GM10266 (cell line): ENCODE data around the gene BRINP1.

ENCODE experiments used
- DNase-seq: peaks from one replicate; pipeline ENCODE4 v3.0.0; 2012; ENCODE audit errors: extremely low spot score
- TF ChIP-seq, protein P1 (sequence below): IDR thresholded peaks from 2 replicates; pipeline ENCODE4 v1.5.1; 2012; ENCODE audit warnings: mild to moderate bottlenecking, low read depth; ENCODE audit not compliant: control insufficient read depth, insufficient read depth; ENCODE audit errors: missing control alignments

BRINP1 gene

DNA sequence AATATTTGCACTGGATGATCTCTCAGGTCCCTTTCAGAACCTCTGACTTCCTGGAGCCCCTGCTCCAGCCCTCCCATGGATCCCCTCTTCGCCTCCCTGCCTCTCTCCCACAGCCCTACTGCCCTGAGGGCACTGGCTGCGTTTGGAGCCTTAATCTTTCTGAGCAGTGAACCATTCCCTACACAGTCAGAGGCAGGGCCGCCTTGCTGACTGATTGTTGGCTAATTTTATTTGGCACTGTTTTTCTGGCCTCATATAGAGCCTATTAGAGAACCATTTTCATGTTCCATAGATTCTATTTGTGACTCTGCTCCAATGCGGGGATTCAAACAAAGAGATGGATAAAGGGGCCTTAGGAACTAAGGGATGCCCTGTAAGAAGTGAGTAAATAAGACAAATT is 91.1 kb downstream of the BRINP1 start:
- TF ChIP-seq, protein P1, sequence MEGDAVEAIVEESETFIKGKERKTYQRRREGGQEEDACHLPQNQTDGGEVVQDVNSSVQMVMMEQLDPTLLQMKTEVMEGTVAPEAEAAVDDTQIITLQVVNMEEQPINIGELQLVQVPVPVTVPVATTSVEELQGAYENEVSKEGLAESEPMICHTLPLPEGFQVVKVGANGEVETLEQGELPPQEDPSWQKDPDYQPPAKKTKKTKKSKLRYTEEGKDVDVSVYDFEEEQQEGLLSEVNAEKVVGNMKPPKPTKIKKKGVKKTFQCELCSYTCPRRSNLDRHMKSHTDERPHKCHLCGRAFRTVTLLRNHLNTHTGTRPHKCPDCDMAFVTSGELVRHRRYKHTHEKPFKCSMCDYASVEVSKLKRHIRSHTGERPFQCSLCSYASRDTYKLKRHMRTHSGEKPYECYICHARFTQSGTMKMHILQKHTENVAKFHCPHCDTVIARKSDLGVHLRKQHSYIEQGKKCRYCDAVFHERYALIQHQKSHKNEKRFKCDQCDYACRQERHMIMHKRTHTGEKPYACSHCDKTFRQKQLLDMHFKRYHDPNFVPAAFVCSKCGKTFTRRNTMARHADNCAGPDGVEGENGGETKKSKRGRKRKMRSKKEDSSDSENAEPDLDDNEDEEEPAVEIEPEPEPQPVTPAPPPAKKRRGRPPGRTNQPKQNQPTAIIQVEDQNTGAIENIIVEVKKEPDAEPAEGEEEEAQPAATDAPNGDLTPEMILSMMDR: no peak
- DNase-seq: no peak

DNA sequence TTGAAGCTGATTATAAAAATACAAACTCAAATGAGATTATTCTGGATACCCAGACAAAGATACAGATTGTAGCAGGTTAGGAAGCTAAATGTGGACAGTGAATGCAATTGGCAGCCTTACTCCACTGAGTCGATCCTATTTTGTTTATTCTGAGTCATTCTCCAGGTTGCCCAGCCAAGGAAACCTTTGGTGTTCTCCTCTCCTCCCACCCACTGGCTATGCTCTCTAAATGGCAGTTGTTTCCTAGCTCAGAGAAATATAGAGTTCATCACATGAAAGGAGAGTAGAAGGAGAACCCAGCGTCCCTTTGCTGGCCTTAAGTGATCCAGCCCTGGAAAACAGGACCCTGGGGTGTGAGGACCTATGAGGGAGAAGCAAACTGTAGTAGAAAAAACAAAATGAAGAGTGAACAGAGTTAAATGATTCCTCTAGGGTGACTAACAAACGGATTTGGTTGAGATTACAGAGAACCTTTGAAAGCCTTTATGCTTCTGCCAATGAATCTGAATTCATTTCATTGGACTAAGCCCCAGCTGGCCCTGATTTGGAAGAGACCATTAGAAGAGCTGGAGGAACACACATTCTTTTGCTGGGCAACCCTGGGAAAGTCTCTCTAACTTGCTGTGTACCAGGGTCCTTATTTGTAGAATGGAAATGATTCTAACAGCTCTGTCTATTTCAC is 95.1 kb downstream of the BRINP1 start:
- DNase-seq: no peak

DNA sequence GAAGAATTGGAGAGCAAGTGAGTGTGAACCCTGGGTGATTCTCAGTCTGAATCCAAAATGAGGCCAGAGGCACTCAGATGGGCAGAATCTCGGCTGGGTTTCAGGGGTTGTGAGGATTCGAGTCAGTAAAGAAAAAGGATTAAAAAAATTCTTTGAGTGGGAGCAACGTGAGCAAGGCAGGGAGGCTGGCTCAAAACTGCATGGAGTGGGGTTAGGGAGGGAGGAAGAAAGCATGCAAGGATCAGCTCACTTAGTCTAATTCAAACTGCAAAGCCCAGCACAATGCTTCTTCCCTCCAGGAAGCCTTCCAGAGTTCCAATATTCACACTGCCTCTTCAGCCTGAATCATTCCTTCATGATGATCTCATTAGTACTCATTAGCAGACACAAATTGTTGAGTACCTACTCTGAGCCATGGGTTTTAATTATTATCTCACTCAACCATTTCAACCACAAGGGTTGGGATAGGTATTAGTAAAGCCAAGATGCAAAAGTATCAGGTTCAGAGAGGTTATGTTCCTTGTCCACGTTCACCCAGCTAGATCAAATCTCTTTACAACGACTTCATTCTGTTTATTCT is 95.8 kb downstream of the BRINP1 start:
- DNase-seq: no peak
- TF ChIP-seq, protein P1: no peak

More for the DNA sequence above, 95.1 kb downstream of the BRINP1 start:
- TF ChIP-seq, protein P1: no peak

DNA sequence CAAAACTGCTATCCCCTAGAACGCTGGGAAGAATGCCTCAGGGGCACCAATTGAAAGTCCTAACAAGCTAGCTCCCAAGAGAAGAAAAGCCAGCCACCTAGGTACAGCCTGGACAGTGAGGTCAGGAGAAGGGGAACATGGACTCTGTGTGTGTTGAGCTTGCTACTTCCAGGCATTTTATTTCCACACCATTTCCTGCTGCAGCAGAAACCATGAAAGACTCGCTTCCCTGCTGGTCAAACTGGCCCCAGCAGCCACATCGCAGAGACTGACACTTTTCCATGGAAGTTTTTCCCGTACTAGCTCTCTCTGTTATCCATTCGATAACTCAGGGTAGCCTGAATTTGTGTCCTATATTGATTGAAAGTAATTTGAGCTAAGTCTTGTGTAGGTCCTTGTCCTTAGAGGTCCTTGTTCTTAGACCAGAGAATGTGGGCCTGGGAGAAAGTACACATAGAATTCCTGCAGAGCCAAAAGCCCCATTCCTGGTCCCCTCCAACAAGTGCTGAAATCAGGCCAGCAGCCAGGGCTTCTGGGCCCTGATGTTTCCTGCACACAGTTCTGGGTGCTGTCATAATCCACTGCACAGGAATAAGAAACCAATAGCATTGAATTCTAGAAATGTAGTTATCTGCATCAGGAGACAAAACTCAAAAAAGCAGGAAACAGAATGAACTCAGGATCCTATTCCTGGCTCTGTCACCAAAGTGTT is 96.6 kb downstream of the BRINP1 start:
- DNase-seq: no peak
- TF ChIP-seq, protein P1: no peak

DNA sequence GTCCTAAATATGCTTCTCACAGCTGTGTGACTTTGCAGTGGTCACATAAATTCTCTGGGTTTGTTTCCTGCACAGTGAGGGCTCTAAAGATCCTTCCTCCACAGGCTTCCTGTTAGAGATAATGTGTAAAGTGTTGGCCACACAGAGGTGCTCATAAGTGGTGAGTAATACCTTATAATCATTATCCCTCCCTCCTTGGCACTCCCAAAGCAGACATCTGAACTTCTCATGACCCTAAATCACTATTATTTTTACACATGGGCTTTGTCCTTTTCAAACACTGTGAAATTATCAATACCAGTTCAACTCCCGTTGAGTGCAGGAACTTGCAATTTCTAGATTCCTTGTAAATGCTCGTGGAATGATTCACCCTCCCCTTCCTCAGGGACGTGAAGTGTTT is 100.2 kb downstream of the BRINP1 start:
- no peak for DNase-seq
- TF ChIP-seq, protein P1: no peak

DNA sequence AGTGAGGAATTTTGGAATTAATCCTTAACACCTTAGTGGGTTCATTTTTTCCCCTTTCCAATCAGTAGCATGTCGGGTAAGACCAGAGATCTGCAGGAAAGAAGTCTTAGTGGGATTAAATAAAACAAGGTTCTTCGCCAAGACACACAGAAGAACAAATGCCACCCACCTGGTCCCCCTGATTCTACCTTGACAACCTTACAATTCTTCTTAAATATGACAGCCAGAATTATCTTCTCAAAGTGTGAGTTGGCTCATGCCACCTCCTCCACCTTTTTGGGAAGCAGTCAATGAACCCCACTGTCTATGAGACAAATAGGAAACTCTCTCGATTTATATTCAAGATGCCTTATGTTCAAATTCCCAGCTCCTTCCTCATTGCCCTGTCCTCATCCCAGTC is 105.1 kb downstream of the BRINP1 start:
- DNase-seq: no peak
- TF ChIP-seq, protein P1: no peak

DNA sequence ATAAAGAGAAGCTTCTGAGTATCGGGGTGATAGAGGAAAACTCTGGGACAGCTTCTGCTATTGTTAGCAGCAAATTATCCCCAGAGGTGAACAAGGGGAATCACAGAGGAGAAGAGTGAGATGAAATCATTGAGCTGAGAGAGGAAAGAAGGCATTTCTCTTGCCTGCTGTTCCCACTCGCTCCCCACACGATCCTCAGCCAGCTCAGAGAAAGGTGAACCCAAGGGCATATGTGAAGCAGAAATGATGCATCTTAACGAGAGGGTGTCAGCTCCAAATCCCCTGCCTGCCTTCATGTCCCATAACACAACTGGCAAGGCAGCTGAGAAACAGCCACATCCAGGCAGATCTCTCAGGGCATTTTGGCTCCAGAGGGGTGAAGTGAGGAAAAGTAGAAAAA is 111.6 kb downstream of the BRINP1 start:
- TF ChIP-seq, protein P1: no peak
- DNase-seq: no peak
